Peyer's patch (tissue), 4 donors: Measurements from ENCODE around the gene ARMC12.

Source experiments
- POLR2A ChIP-seq, 2 donors: fragments of 450-650 bp; IDR thresholded peaks; one replicate each; pipeline ENCODE4 v1.5.1; 2017; ENCODE audit warnings: antibody characterized with exemption in 2 of 2, mild to moderate bottlenecking in 2 of 2, moderate library complexity in 2 of 2
- TF ChIP-seq, protein P1 (sequence below), 6 experiments: fragments of 450-650 bp in 4 of 6; fragments of 200-600 bp in 2 of 6; sonication (generic) in 1 of 6; IDR thresholded peaks; one replicate each; pipeline ENCODE4 v1.5.1; 2017 to 2019; ENCODE audit warnings: antibody characterized with exemption in 6 of 6, mild to moderate bottlenecking in 3 of 6, moderate library complexity in 1 of 6

DNA sequence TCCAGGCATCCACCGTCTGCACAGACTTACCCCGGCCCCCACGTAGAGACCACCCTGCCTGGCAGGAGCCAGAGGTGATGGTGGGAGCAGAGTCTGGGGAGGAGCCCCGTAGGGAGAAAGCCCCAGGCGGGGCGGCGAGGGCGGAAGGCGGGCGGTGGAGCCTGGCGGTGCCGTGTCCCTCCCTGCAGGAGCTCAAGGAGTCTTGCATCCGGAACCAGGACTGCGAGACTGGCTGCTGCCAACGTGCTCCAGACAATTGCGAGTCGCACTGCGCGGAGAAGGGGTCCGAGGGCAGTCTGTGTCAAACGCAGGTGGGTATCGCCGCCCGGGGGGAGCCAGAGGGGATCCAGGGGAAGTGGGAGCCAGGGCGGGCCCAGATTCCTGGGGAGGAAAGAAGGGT, 50.0 kb downstream of the ARMC12 start:
- TF ChIP-seq, protein P1, sequence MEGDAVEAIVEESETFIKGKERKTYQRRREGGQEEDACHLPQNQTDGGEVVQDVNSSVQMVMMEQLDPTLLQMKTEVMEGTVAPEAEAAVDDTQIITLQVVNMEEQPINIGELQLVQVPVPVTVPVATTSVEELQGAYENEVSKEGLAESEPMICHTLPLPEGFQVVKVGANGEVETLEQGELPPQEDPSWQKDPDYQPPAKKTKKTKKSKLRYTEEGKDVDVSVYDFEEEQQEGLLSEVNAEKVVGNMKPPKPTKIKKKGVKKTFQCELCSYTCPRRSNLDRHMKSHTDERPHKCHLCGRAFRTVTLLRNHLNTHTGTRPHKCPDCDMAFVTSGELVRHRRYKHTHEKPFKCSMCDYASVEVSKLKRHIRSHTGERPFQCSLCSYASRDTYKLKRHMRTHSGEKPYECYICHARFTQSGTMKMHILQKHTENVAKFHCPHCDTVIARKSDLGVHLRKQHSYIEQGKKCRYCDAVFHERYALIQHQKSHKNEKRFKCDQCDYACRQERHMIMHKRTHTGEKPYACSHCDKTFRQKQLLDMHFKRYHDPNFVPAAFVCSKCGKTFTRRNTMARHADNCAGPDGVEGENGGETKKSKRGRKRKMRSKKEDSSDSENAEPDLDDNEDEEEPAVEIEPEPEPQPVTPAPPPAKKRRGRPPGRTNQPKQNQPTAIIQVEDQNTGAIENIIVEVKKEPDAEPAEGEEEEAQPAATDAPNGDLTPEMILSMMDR (IDR thresholded peaks at IDR 0.05), result no peak
- no peak for TF ChIP-seq POLR2A (IDR thresholded peaks at IDR 0.05)
